Gastroesophageal sphincter (tissue), 3 donors: ENCODE results near the gene PLEKHG1.

Experiments
- EP300 ChIP-seq: sonication (generic); formaldehyde crosslinking; IDR thresholded peaks from one replicate; pipeline ENCODE4 v1.6.1; 2017; ENCODE audit warnings: antibody characterized with exemption, mild to moderate bottlenecking
- POLR2A ChIP-seq, 2 donors: fragments of 450-650 bp; IDR thresholded peaks; one replicate each; pipeline ENCODE4 v1.6.1; 2017; ENCODE audit warnings: antibody characterized with exemption in 2 of 2, mild to moderate bottlenecking in 2 of 2, moderate library complexity in 1 of 2
- POLR2AphosphoS5 ChIP-seq: sonication (generic); formaldehyde crosslinking; IDR thresholded peaks from one replicate; pipeline ENCODE4 v1.6.1; 2017; ENCODE audit warnings: antibody characterized with exemption
- TF ChIP-seq, protein P1 (sequence below), 4 experiments: fragments of 200-600 bp in 2 of 4; fragments of 450-650 bp in 2 of 4; sonication (generic) in 1 of 4; IDR thresholded peaks; one replicate each; pipeline ENCODE4 v1.5.1; 2017 to 2019; ENCODE audit warnings: antibody characterized with exemption in 4 of 4, mild to moderate bottlenecking in 2 of 4, moderate library complexity in 2 of 4

GRCh38 chr6:150598858-150599198 lies 857 bp upstream of the PLEKHG1 start:
- TF ChIP-seq, protein P1, sequence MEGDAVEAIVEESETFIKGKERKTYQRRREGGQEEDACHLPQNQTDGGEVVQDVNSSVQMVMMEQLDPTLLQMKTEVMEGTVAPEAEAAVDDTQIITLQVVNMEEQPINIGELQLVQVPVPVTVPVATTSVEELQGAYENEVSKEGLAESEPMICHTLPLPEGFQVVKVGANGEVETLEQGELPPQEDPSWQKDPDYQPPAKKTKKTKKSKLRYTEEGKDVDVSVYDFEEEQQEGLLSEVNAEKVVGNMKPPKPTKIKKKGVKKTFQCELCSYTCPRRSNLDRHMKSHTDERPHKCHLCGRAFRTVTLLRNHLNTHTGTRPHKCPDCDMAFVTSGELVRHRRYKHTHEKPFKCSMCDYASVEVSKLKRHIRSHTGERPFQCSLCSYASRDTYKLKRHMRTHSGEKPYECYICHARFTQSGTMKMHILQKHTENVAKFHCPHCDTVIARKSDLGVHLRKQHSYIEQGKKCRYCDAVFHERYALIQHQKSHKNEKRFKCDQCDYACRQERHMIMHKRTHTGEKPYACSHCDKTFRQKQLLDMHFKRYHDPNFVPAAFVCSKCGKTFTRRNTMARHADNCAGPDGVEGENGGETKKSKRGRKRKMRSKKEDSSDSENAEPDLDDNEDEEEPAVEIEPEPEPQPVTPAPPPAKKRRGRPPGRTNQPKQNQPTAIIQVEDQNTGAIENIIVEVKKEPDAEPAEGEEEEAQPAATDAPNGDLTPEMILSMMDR (IDR thresholded peaks at IDR 0.05), result no peak
- TF ChIP-seq EP300, result no peak
- TF ChIP-seq POLR2A (IDR thresholded peaks at IDR 0.05), result no peak
- no peak for TF ChIP-seq POLR2AphosphoS5
